Caco-2 (cell line): Measurements from ENCODE around the gene C17orf114. TPM values are rescaled to one million over a fixed set of nuclear protein-coding genes. Genes with fewer than 3 reads are reported as not detected.

Experiments used
- BruUV-seq: library from RNA; stranded (reverse); fragments of 400-500 nt; replicated peaks from 2 replicates; lab custom pipeline; 2021; lab: Mats Ljungman, UMichigan
- CTCF ChIA-PET: fragments of 300-600 bp; sonication (Branson Sonifier 250); formaldehyde crosslinking; loops from one replicate; lab custom pipeline; 2022; ENCODE audit warnings: antibody characterized with exemption; lab: Charles Lee
- POLR2A ChIA-PET: fragments of 300-600 bp; sonication (Branson Sonifier 250); formaldehyde crosslinking; loops from one replicate; lab custom pipeline; 2022; ENCODE audit warnings: antibody characterized with exemption; lab: Charles Lee
- DNase-seq, 2 experiments: peaks; one replicate each; pipeline versions ENCODE4 v3.0.0 to v3.0.0-alpha.2; 2020 to 2022
- H3K27me3 ChIP-seq: replicated peaks from 2 replicates; pipeline ENCODE4 v1.6.0; 2011; ENCODE audit warnings: low read length; ENCODE audit not compliant: control insufficient read depth, insufficient read depth
- H3K36me3 ChIP-seq: 2 replicates; pipeline ENCODE4 v1.5.1; 2011; ENCODE audit warnings: low read length; ENCODE audit not compliant: control insufficient read depth, insufficient read depth
- H3K4me1 ChIP-seq: fragments of 250-450 bp; sonication (Bioruptor Pico); 2 replicates; pipeline ENCODE4 v1.5.1; 2020; ENCODE audit warnings: mild to moderate bottlenecking
- H3K4me3 ChIP-seq: 2 replicates; pipeline ENCODE4 v1.5.1; 2011; ENCODE audit warnings: low read depth, mild to moderate bottlenecking, control low read depth, low read length
- H3K9me3 ChIP-seq: fragments of 250-450 bp; sonication (Bioruptor Pico); 2 replicates; pipeline ENCODE4 v1.5.1; 2020; ENCODE audit warnings: mild to moderate bottlenecking, moderate library complexity
- H3K27ac Mint-ChIP-seq: one replicate; pipeline ENCODE4 v1.8.0; 2022; ENCODE audit warnings: mixed read lengths; ENCODE audit not compliant: unreplicated experiment
- H3K27me3 Mint-ChIP-seq: one replicate; pipeline ENCODE4 v1.8.0; 2022; ENCODE audit warnings: mixed read lengths; ENCODE audit not compliant: insufficient read depth, unreplicated experiment
- H3K36me3 Mint-ChIP-seq: one replicate; pipeline ENCODE4 v1.8.0; 2022; ENCODE audit warnings: mild to moderate bottlenecking, mixed read lengths; ENCODE audit not compliant: insufficient read depth, unreplicated experiment
- H3K4me1 Mint-ChIP-seq: one replicate; pipeline ENCODE4 v1.8.0; 2022; ENCODE audit warnings: low read depth, mixed read lengths; ENCODE audit not compliant: unreplicated experiment
- H3K4me3 Mint-ChIP-seq: one replicate; pipeline ENCODE4 v1.8.0; 2022; ENCODE audit warnings: mild to moderate bottlenecking, moderate library complexity, mixed read lengths; ENCODE audit not compliant: unreplicated experiment
- H3K9me3 Mint-ChIP-seq: one replicate; pipeline ENCODE4 v1.8.0; 2022; ENCODE audit warnings: mixed read lengths; ENCODE audit not compliant: unreplicated experiment
- intact Hi-C: fragments of 100-400 bp; cut with micrococcal nuclease; formaldehyde crosslinking; loops from one replicate; pipeline ENCODE4 v1.10.0; 2022; ENCODE audit not compliant: unreplicated experiment
- total RNA-seq: library from RNA; stranded (reverse); gene quantifications from 2 replicates; pipeline ENCODE4 v1.2.3, GENCODE V29; 2022
- TF ChIP-seq, protein P1 (sequence below), 2 experiments: fragments of 200-600 bp in 1 of 2; IDR thresholded peaks; 1 replicate in 1 of 2; 2 replicates in 1 of 2; pipeline versions ENCODE4 v1.5.1 to v1.8.0; 2011 to 2022; ENCODE audit warnings: antibody characterized with exemption in 1 of 2, control low read depth in 1 of 2, inconsistent platforms in 1 of 2, low read depth in 1 of 2, low read length in 1 of 2, mild to moderate bottlenecking in 1 of 2, moderate library complexity in 1 of 2; ENCODE audit not compliant: insufficient read depth in 1 of 2, severe bottlenecking in 1 of 2, unreplicated experiment in 1 of 2

Gene C17orf114

DNA sequence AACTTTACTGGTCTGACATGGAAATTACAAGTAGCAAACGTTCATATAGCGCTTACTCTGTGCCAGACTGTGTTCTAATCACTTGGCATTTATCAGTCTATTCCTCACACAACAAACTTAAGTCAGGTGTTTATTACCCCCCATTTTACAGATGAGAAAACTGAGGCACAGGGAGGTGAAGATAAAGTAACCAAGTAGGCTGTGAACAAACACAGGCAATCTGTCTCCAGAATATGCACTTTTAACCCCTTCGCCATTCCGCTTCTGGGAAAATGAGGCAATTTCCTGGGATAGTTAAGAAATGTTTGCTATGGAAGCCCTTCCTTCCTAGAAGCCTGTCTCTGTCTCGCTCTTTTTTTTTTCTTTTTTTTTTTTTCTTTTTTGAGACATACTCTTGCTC lies 50.2 kb downstream of the C17orf114 start:
- Mint-ChIP-seq H3K27me3 (no peaks in the 10 kb centered on the region), H3K9me3 (no peaks in the 10 kb centered on the region), H3K4me1 (no peaks in the 10 kb centered on the region), H3K36me3 (no peaks in the 10 kb centered on the region), H3K27ac (no peak overlapping the region), H3K4me3 (no peak overlapping the region)
- H3K36me3 ChIP-seq = no peaks in the 10 kb centered on the region
- DNase-seq = no peak
- ChIA-PET CTCF (no interaction called here), POLR2A (no interaction called here)
- H3K4me3 ChIP-seq = no peak overlapping the region
- H3K27me3 ChIP-seq = no peaks in the 10 kb centered on the region
- TF ChIP-seq, protein P1, sequence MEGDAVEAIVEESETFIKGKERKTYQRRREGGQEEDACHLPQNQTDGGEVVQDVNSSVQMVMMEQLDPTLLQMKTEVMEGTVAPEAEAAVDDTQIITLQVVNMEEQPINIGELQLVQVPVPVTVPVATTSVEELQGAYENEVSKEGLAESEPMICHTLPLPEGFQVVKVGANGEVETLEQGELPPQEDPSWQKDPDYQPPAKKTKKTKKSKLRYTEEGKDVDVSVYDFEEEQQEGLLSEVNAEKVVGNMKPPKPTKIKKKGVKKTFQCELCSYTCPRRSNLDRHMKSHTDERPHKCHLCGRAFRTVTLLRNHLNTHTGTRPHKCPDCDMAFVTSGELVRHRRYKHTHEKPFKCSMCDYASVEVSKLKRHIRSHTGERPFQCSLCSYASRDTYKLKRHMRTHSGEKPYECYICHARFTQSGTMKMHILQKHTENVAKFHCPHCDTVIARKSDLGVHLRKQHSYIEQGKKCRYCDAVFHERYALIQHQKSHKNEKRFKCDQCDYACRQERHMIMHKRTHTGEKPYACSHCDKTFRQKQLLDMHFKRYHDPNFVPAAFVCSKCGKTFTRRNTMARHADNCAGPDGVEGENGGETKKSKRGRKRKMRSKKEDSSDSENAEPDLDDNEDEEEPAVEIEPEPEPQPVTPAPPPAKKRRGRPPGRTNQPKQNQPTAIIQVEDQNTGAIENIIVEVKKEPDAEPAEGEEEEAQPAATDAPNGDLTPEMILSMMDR (IDR thresholded peaks at IDR 0.05; ENCODE audit: insufficient read depth in 1 of 2, low read depth in 1 of 2, low read length in 1 of 2, severe bottlenecking in 1 of 2, unreplicated experiment in 1 of 2) = no peak
- intact Hi-C loops = no loop called here
- H3K9me3 ChIP-seq = no peaks in the 10 kb centered on the region
- BruUV-seq = no TSS peak
- no peaks in the 10 kb centered on the region for H3K4me1 ChIP-seq

Other genes starting within 250 kb of the C17orf114 start
- gene MYBBP1A, start 246.9 kb downstream of the C17orf114 start, total RNA-seq = 44.5 and 47.4 TPM in 2 replicates
- gene GGT6, start 241.8 kb downstream of the C17orf114 start, total RNA-seq = not detected in 2 replicates
- 38.8 and 39.3 TPM in 2 replicates for gene SMTNL2, start 217.8 kb downstream of the C17orf114 start, total RNA-seq
- 0.21 and 0.50 TPM in 2 replicates for gene ALOX15, start 160.7 kb downstream of the C17orf114 start, total RNA-seq
- 58.2 and 71.6 TPM in 2 replicates for gene PELP1, start 98.2 kb downstream of the C17orf114 start, total RNA-seq
- 37.1 and 37.8 TPM in 2 replicates for gene ARRB2, start 91.7 kb downstream of the C17orf114 start, total RNA-seq
- gene MED11, start 70.9 kb downstream of the C17orf114 start, total RNA-seq = 9.1 and 9.4 TPM in 2 replicates
- gene ZMYND15, start 62.5 kb downstream of the C17orf114 start, total RNA-seq = 2.2 and 3.5 TPM in 2 replicates
- gene CXCL16, start 62.4 kb downstream of the C17orf114 start, total RNA-seq = 44.8 and 55.3 TPM in 2 replicates
- gene TM4SF5, start 30.4 kb downstream of the C17orf114 start, total RNA-seq = 9.9 and 12.1 TPM in 2 replicates
- gene VMO1, start 16.0 kb downstream of the C17orf114 start, total RNA-seq = 0.54 TPM in 1 of 2 replicates, not detected in the other
- gene GLTPD2, start 13.4 kb downstream of the C17orf114 start, total RNA-seq = 11.8 and 15.6 TPM in 2 replicates
- gene PSMB6, start 6.2 kb downstream of the C17orf114 start, total RNA-seq = 133 and 136 TPM in 2 replicates
- gene PLD2, start 4.8 kb upstream of the C17orf114 start, total RNA-seq = 46.5 and 47.2 TPM in 2 replicates
- gene MINK1, start 31.0 kb upstream of the C17orf114 start, total RNA-seq = 47.7 and 49.4 TPM in 2 replicates
- gene C17orf107, start 97.2 kb upstream of the C17orf114 start, total RNA-seq = 0.86 and 1.0 TPM in 2 replicates
- not detected in 2 replicates for gene CHRNE, start 100.8 kb upstream of the C17orf114 start, total RNA-seq
- gene GP1BA, start 129.9 kb upstream of the C17orf114 start, total RNA-seq = not detected in 2 replicates
- gene SLC25A11, start 137.7 kb upstream of the C17orf114 start, total RNA-seq = 36.5 and 40.1 TPM in 2 replicates
- 55.1 and 60.9 TPM in 2 replicates for gene RNF167, start 137.9 kb upstream of the C17orf114 start, total RNA-seq
- gene PFN1, start 146.2 kb upstream of the C17orf114 start, total RNA-seq = 367 and 416 TPM in 2 replicates
- 8.1 and 10.6 TPM in 2 replicates for gene ENO3, start 148.8 kb upstream of the C17orf114 start, total RNA-seq
- 20.5 and 23.1 TPM in 2 replicates for gene SPAG7, start 165.5 kb upstream of the C17orf114 start, total RNA-seq
- 16.2 and 18.8 TPM in 2 replicates for gene CAMTA2, start 185.3 kb upstream of the C17orf114 start, total RNA-seq
- 0.64 and 1.4 TPM in 2 replicates for gene INCA1, start 195.2 kb upstream of the C17orf114 start, total RNA-seq
- gene KIF1C, start 195.6 kb upstream of the C17orf114 start, total RNA-seq = 87.5 and 92.0 TPM in 2 replicates
- not detected in 2 replicates for gene SLC52A1, start 233.1 kb upstream of the C17orf114 start, total RNA-seq